NB4 (cell line): ENCODE data around the gene MEX3B.

Source experiments
- CTCF ChIP-seq: IDR thresholded peaks from one replicate; pipeline ENCODE4 v1.5.1; 2012; ENCODE audit warnings: low read depth, low read length
- MYC ChIP-seq: IDR thresholded peaks from 2 replicates; pipeline ENCODE4 v1.6.1; 2011; ENCODE audit warnings: low read depth, low read length
- POLR2A ChIP-seq: IDR thresholded peaks from 2 replicates; pipeline ENCODE4 v1.6.1; 2011; ENCODE audit warnings: mild to moderate bottlenecking; ENCODE audit not compliant: insufficient read length; ENCODE audit errors: extremely low read depth

- TF ChIP-seq CTCF (no peak), POLR2A (no peak), MYC (no peak)
Observed at GRCh38 chr15:82040390-82040789, 5.4 kb downstream of the MEX3B start.
